Tibial nerve (tissue), 4 donors: ENCODE data around the gene QKI. TPM values are rescaled to one million over a fixed set of nuclear protein-coding genes. Genes with fewer than 3 reads are reported as not detected.
A peak's percentile ranks its signal among the peaks of the same experiment; 100 is the strongest.

Source experiments
- DNase-seq, 2 donors: peaks; one replicate each; pipeline ENCODE4 v3.0.0-alpha.2; 2019; ENCODE audit warnings: low spot score in 2 of 2
- H3K27ac ChIP-seq, 4 donors: fragments of 200-600 bp; sonication (generic) in 3 of 4; one replicate each; pipeline ENCODE4 v1.5.1; 2017 to 2019; ENCODE audit warnings: mild to moderate bottlenecking in 1 of 4
- H3K27me3 ChIP-seq, 2 donors: fragments of 200-600 bp; sonication (generic) in 1 of 2; one replicate each; pipeline versions ENCODE4 v1.5.1 to v1.6.0; 2017 to 2019
- H3K36me3 ChIP-seq, 3 donors: fragments of 200-600 bp; sonication (generic); one replicate each; pipeline ENCODE4 v1.5.1; 2018 to 2019
- H3K4me1 ChIP-seq, 4 donors: fragments of 200-600 bp; sonication (generic) in 3 of 4; one replicate each; pipeline ENCODE4 v1.5.1; 2017 to 2019
- H3K4me3 ChIP-seq, 4 donors: fragments of 200-600 bp; sonication (generic) in 3 of 4; one replicate each; pipeline ENCODE4 v1.5.1; 2017 to 2019; ENCODE audit warnings: mild to moderate bottlenecking in 1 of 4, moderate library complexity in 1 of 4
- H3K9me3 ChIP-seq, 4 donors: fragments of 200-600 bp; sonication (generic) in 3 of 4; one replicate each; pipeline ENCODE4 v1.5.1; 2017 to 2019
- EP300 ChIP-seq, 2 donors: sonication (generic); formaldehyde crosslinking; IDR thresholded peaks; one replicate each; pipeline ENCODE4 v1.6.1; 2017; ENCODE audit warnings: antibody characterized with exemption in 2 of 2, mild to moderate bottlenecking in 1 of 2
- POLR2A ChIP-seq, 2 donors: fragments of 450-650 bp; IDR thresholded peaks; one replicate each; pipeline ENCODE4 v1.6.1; 2017; ENCODE audit warnings: antibody characterized with exemption in 2 of 2, mild to moderate bottlenecking in 2 of 2, moderate library complexity in 2 of 2
- WGBS, 2 donors: methylation state at CpG; one replicate each; pipeline ENCODE4 v1.1.5; 2018; 5-methylcytosine and 5-hydroxymethylcytosine counted together
- total RNA-seq, 4 donors: library from RNA; depleted of rRNA; stranded (reverse); fragments of >200 nt; gene quantifications; one replicate each; pipeline ENCODE4 v1.1.0, GENCODE V29; 2016
- TF ChIP-seq, protein P1 (sequence below), 5 experiments: fragments of 200-600 bp in 3 of 5; fragments of 450-650 bp in 2 of 5; sonication (generic) in 3 of 5; IDR thresholded peaks; one replicate each; pipeline ENCODE4 v1.5.1; 2016 to 2019; ENCODE audit warnings: antibody characterized with exemption in 5 of 5, mild to moderate bottlenecking in 3 of 5, moderate library complexity in 2 of 5

QKI gene
- total RNA-seq, 4 donors from 2014 or later: 365 to 570 (median 511) TPM

DNA sequence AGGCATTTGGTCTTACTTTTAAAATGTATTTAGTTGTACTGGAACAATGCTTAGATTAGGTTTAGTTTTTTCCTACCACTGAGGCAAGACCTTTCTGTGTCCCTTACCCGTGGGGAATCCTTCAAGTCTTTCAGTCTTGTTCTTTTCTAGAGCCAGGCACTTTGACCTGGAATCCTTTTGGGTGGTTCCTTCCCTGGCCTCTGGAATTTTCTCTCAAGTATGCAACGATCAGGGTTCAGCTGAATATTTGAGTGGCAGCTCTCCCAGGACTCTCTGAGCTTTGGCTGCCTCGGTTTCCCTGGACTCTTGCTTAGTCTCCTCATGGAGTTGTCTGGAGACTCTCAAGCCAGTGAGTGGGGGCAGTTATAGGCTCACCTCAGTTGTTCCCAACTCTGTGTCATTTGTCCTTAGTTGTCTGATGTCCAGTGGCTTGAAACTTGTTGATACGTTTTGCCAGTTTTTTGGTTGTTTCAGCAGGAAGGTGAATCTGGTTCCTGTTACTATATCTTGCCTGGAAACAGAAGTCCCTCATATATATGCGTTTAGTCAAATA is 118.1 kb downstream of the QKI start:
- no peak for TF ChIP-seq POLR2A (IDR thresholded peaks at IDR 0.05)
- no peak for TF ChIP-seq EP300 (IDR thresholded peaks at IDR 0.05)
- TF ChIP-seq, protein P1, sequence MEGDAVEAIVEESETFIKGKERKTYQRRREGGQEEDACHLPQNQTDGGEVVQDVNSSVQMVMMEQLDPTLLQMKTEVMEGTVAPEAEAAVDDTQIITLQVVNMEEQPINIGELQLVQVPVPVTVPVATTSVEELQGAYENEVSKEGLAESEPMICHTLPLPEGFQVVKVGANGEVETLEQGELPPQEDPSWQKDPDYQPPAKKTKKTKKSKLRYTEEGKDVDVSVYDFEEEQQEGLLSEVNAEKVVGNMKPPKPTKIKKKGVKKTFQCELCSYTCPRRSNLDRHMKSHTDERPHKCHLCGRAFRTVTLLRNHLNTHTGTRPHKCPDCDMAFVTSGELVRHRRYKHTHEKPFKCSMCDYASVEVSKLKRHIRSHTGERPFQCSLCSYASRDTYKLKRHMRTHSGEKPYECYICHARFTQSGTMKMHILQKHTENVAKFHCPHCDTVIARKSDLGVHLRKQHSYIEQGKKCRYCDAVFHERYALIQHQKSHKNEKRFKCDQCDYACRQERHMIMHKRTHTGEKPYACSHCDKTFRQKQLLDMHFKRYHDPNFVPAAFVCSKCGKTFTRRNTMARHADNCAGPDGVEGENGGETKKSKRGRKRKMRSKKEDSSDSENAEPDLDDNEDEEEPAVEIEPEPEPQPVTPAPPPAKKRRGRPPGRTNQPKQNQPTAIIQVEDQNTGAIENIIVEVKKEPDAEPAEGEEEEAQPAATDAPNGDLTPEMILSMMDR (IDR thresholded peaks at IDR 0.05): no peak

GRCh38 chr6:163533443-163533842 is 118.9 kb downstream of the QKI start:
- no peaks in the 10 kb centered on the region for H3K27me3 ChIP-seq
- WGBS, 2 donors: 25 to 28% methylated on average over 2 of the region's 2 CpGs
- peaks cover 0 to 9% (median 0%) of the 10 kb centered on the region in 3 donors for H3K36me3 ChIP-seq
- DNase-seq: no peak
- peaks cover 0 to 99% (median 65%) of the 10 kb centered on the region in 4 donors for H3K4me1 ChIP-seq
- no peaks in the 10 kb centered on the region for H3K9me3 ChIP-seq
- no peak overlapping the region for H3K4me3 ChIP-seq
- TF ChIP-seq EP300 (IDR thresholded peaks at IDR 0.05): peak in 1 of 2 donors; percentile 61
- no peak for TF ChIP-seq POLR2A (IDR thresholded peaks at IDR 0.05)
- TF ChIP-seq, protein P1 (IDR thresholded peaks at IDR 0.05): no peak
- peak overlapping the region in 2 of 4 donors; percentile 44 to 60 for H3K27ac ChIP-seq

More for the DNA sequence above, 118.1 kb downstream of the QKI start:
- H3K4me1 ChIP-seq: peaks cover 0 to 99% (median 66%) of the 10 kb centered on the region in 4 donors
- no peaks in the 10 kb centered on the region for H3K9me3 ChIP-seq
- WGBS, 2 donors: 35 to 38% methylated on average over 5 of the region's 5 CpGs
- no peaks in the 10 kb centered on the region for H3K27me3 ChIP-seq
- no peak overlapping the region for H3K4me3 ChIP-seq
- peaks cover 0 to 9% (median 0%) of the 10 kb centered on the region in 3 donors for H3K36me3 ChIP-seq
- DNase-seq: no peak
- H3K27ac ChIP-seq: peak overlapping the region in 2 of 4 donors; percentile 25 to 60

- H3K4me1 ChIP-seq: peaks cover 0 to 99% (median 52%) of the 10 kb centered on the region in 4 donors
- TF ChIP-seq, protein P1 (IDR thresholded peaks at IDR 0.05): no peak
- TF ChIP-seq EP300 (IDR thresholded peaks at IDR 0.05): no peak
- no peak for TF ChIP-seq POLR2A (IDR thresholded peaks at IDR 0.05)
Observed at GRCh38 chr6:163536770-163537169, 122.3 kb downstream of the QKI start.

GRCh38 chr6:163538331-163538730 is 123.8 kb downstream of the QKI start:
- no peak for DNase-seq
- Histone ChIP-seq H3K27ac (peak overlapping the region in 1 of 4 donors; percentile 1), H3K9me3 (no peaks in the 10 kb centered on the region), H3K4me3 (no peak overlapping the region), H3K36me3 (peaks cover 0 to 9% (median 0%) of the 10 kb centered on the region in 3 donors), H3K27me3 (no peaks in the 10 kb centered on the region), H3K4me1 (peaks cover 0 to 96% (median 37%) of the 10 kb centered on the region in 4 donors)
- TF ChIP-seq, protein P1 (IDR thresholded peaks at IDR 0.05): no peak
- no peak for TF ChIP-seq EP300 (IDR thresholded peaks at IDR 0.05)
- no peak for TF ChIP-seq POLR2A (IDR thresholded peaks at IDR 0.05)
- whole genome bisulfite sequencing, 2 donors: 70 to 77% methylated on average over 5 of the region's 5 CpGs

More at GRCh38 chr6:163536770-163537169, 122.3 kb downstream of the QKI start:
- WGBS, 2 donors: 74 to 77% methylated on average over 3 of the region's 3 CpGs
- H3K9me3 ChIP-seq: no peaks in the 10 kb centered on the region
- H3K27ac ChIP-seq: peak overlapping the region in 1 of 4 donors; percentile 51
- DNase-seq: no peak
- no peaks in the 10 kb centered on the region for H3K27me3 ChIP-seq
- H3K4me3 ChIP-seq: no peak overlapping the region
- peaks cover 0 to 9% (median 0%) of the 10 kb centered on the region in 3 donors for H3K36me3 ChIP-seq

- Histone ChIP-seq H3K27ac (no peak overlapping the region), H3K36me3 (peaks cover 0 to 9% (median 0%) of the 10 kb centered on the region in 3 donors), H3K4me1 (peaks cover 0 to 91% (median 30%) of the 10 kb centered on the region in 4 donors), H3K4me3 (no peak overlapping the region), H3K9me3 (no peaks in the 10 kb centered on the region), H3K27me3 (no peaks in the 10 kb centered on the region)
- WGBS, 2 donors: 61 to 62% methylated on average over 5 of the region's 5 CpGs
- TF ChIP-seq POLR2A (IDR thresholded peaks at IDR 0.05) (no peak), EP300 (IDR thresholded peaks at IDR 0.05) (no peak)
- TF ChIP-seq, protein P1 (IDR thresholded peaks at IDR 0.05): no peak
- DNase-seq: no peak
Observed at GRCh38 chr6:163539101-163539762, 124.7 kb downstream of the QKI start.
